HepG2 (cell line): ENCODE results near the gene PXK. TPM values are rescaled to one million over a fixed set of nuclear protein-coding genes. Genes with fewer than 3 reads are reported as not detected.

Experiments
- ATAC-seq: fragments of 200-7000 bp; cut with Tn5 transposase; 3 replicates; pipeline ENCODE4 v1.9.1; 2020; ENCODE audit warnings: mild to moderate bottlenecking, moderate library complexity
- BruUV-seq: library from RNA; stranded (reverse); fragments of 400-500 nt; replicated peaks from 2 replicates; lab custom pipeline; 2021; lab: Mats Ljungman, UMichigan
- CTCF ChIA-PET: fragments of 300-600 bp; formaldehyde crosslinking; extraction: SDS; loops from one replicate; lab custom pipeline; 2021; ENCODE audit warnings: low total read pairs, inconsistent platforms, low intra/inter-chr PET ratio; lab: Yijun Ruan, JAX
- POLR2A ChIA-PET: fragments of 350-600 bp; sonication (Branson Sonifier 250); formaldehyde crosslinking; loops from one replicate; lab custom pipeline; 2020; ENCODE audit warnings: antibody characterized with exemption, inconsistent platforms; lab: Yijun Ruan, JAX
- DNase-seq: peaks from one replicate; pipeline ENCODE4 v3.0.0-alpha.2; 2015; ENCODE audit warnings: low spot score
- FAIRE-seq: peaks from 3 replicates; lab custom pipeline; 2011; peaks lifted over from hg19 to GRCh38; lab: Jason Lieb, UNC
- H2AFZ ChIP-seq: one replicate; pipeline ENCODE4 v1.6.1; 2011; ENCODE audit warnings: low read length, inconsistent platforms
- H3K27ac ChIP-seq: fragments of 300-600 bp; 3 replicates; pipeline ENCODE4 v1.8.0; 2011; ENCODE audit warnings: mixed run types, mild to moderate bottlenecking, mixed read lengths, low read length, inconsistent platforms; ENCODE audit not compliant: insufficient read depth; ENCODE audit errors: extremely low read length
- H3K27me3 ChIP-seq, 2 experiments: fragments of 200-600 bp in 1 of 2; 2 replicates in 1 of 2; 3 replicates in 1 of 2; pipeline versions ENCODE4 v1.6.0 to v1.8.0; 2011; ENCODE audit warnings: low read length in 2 of 2, mild to moderate bottlenecking in 2 of 2, moderate library complexity in 2 of 2, inconsistent platforms in 1 of 2; ENCODE audit not compliant: insufficient read depth in 2 of 2, control insufficient read depth in 1 of 2
- H3K36me3 ChIP-seq, 2 experiments: fragments of 200-600 bp in 1 of 2; replicated peaks in 1 of 2; 2 replicates in 1 of 2; 3 replicates in 1 of 2; pipeline versions ENCODE4 v1.5.1 to v1.8.0; 2011; ENCODE audit warnings: low read length in 2 of 2, inconsistent platforms in 1 of 2; ENCODE audit not compliant: insufficient read depth in 2 of 2, control insufficient read depth in 1 of 2
- H3K4me1 ChIP-seq: 2 replicates; pipeline ENCODE4 v1.5.1; 2012; ENCODE audit warnings: low read length, inconsistent platforms; ENCODE audit not compliant: insufficient read depth
- H3K4me2 ChIP-seq: 2 replicates; pipeline ENCODE4 v1.6.0; 2011; ENCODE audit warnings: low read depth, low read length, inconsistent platforms
- H3K4me3 ChIP-seq, 3 experiments: fragments of 200-600 bp in 1 of 3; sonication (generic), shearing (Covaris generic) in 1 of 3; replicated peaks in 1 of 3; 2 replicates each; pipeline ENCODE4 v1.5.1; 2011 to 2016; ENCODE audit warnings: low read length in 3 of 3, inconsistent platforms in 2 of 3, low read depth in 2 of 3, mild to moderate bottlenecking in 2 of 3, control low read depth in 1 of 3, mixed read lengths in 1 of 3; ENCODE audit not compliant: insufficient read depth in 1 of 3
- H3K79me2 ChIP-seq: one replicate; pipeline ENCODE4 v1.6.1; 2011; ENCODE audit warnings: low read length, inconsistent platforms; ENCODE audit not compliant: insufficient read depth
- H3K9ac ChIP-seq: 2 replicates; pipeline ENCODE4 v1.6.0; 2011; ENCODE audit warnings: mild to moderate bottlenecking, low read depth, low read length, inconsistent platforms; ENCODE audit not compliant: insufficient read depth
- H3K9me3 ChIP-seq: 2 replicates; pipeline ENCODE4 v1.5.1; 2012; ENCODE audit warnings: mild to moderate bottlenecking, low read length
- H4K20me1 ChIP-seq: 2 replicates; pipeline ENCODE4 v1.6.0; 2011; ENCODE audit warnings: inconsistent platforms, mild to moderate bottlenecking, low read length, moderate library complexity; ENCODE audit not compliant: insufficient read depth
- HOMEZ ChIP-seq: IDR thresholded peaks from 2 replicates; pipeline ENCODE4 v1.6.1; 2016; ENCODE audit warnings: low read depth
- MNT ChIP-seq: fragments of 450-650 bp; IDR thresholded peaks from 2 replicates; pipeline ENCODE4 v1.6.1; 2016
- SRY ChIP-seq: sonication (generic); formaldehyde crosslinking; IDR thresholded peaks from 2 replicates; pipeline ENCODE4 v1.8.0; 2022; ENCODE audit warnings: mild to moderate bottlenecking, missing genetic modification reagents
- ZBTB1 ChIP-seq: sonication (generic); formaldehyde crosslinking; IDR thresholded peaks from 2 replicates; pipeline ENCODE4 v1.4.0; 2020; ENCODE audit warnings: missing genetic modification reagents, borderline replicate concordance
- ZNF709 ChIP-seq: sonication (generic); formaldehyde crosslinking; IDR thresholded peaks from 2 replicates; pipeline ENCODE4 v1.5.0; 2020; ENCODE audit warnings: mild to moderate bottlenecking, missing genetic modification reagents
- WGBS: methylation state at CpG from one replicate; pipeline ENCODE4 v1.1.6; 2017; ENCODE audit warnings: low lambda C conversion rate; 5-methylcytosine and 5-hydroxymethylcytosine counted together
- in situ Hi-C: cut with HindIII; loops from 2 replicates; pipeline ENCODE4 v1.10.0; 2017; ENCODE audit warnings: low pct_unique_long_range_greater_than_20kb; ENCODE audit not compliant: extremely low pct_ligation_motif_present
- intact Hi-C: fragments of 100-400 bp; cut with micrococcal nuclease; formaldehyde crosslinking; loops from one replicate; pipeline ENCODE4 v1.10.0; 2022; ENCODE audit not compliant: unreplicated experiment
- polyA plus RNA-seq, 8 experiments: library from polyadenylated mRNA; depleted of rRNA in 3 of 8; stranded (reverse) in 7 of 8; unstranded in 1 of 8; fragments of >200 nt; fragmentation: Illumina TruSeq in 4 of 8; extraction: Trizol in 4 of 8; gene quantifications; 2 replicates each; pipeline versions ENCODE4 v1.2.1 to v1.2.3, GENCODE V29; 2011 to 2016; ENCODE audit warnings: low read depth in 4 of 8, missing spikeins in 1 of 8, mixed read lengths in 1 of 8; ENCODE audit not compliant: insufficient read depth in 1 of 8
- total RNA-seq, 5 experiments: library from RNA; depleted of rRNA; stranded (reverse); fragments of >200 nt; fragmentation: Illumina TruSeq; extraction: Trizol; gene quantifications; 2 replicates each; pipeline ENCODE4 v1.2.3, GENCODE V29; 2016; ENCODE audit warnings: low read depth in 1 of 5
- TF ChIP-seq, protein P1 (sequence below): sonication (generic); formaldehyde crosslinking; IDR thresholded peaks from 2 replicates; pipeline ENCODE4 v1.4.0; 2020; ENCODE audit warnings: missing genetic modification reagents, low read depth, mild to moderate bottlenecking, borderline replicate concordance
- TF ChIP-seq, protein P2 (sequence below): sonication (generic); formaldehyde crosslinking; IDR thresholded peaks from 2 replicates; pipeline ENCODE4 v1.5.0; 2020; ENCODE audit warnings: mild to moderate bottlenecking, low read depth, missing genetic modification reagents, borderline replicate concordance
- TF ChIP-seq, protein P3 (sequence below): sonication (generic); formaldehyde crosslinking; IDR thresholded peaks from 2 replicates; pipeline ENCODE4 v1.9.0; 2022; ENCODE audit warnings: low read depth, missing genetic modification reagents
- TF ChIP-seq, protein P4 (sequence below): sonication (generic); formaldehyde crosslinking; IDR thresholded peaks from 2 replicates; pipeline ENCODE4 v1.4.0; 2020; ENCODE audit warnings: missing genetic modification reagents

Gene PXK
- total and polyA plus RNA-seq, 2 of the 13 experiments (the other 11 are each of a cell fraction or from before 2014, with no cell fraction given): 6.4 to 18.6 TPM

GRCh38 chr3:58471025-58471887, 138.6 kb downstream of the PXK start (continued):
- TF ChIP-seq, protein P1, sequence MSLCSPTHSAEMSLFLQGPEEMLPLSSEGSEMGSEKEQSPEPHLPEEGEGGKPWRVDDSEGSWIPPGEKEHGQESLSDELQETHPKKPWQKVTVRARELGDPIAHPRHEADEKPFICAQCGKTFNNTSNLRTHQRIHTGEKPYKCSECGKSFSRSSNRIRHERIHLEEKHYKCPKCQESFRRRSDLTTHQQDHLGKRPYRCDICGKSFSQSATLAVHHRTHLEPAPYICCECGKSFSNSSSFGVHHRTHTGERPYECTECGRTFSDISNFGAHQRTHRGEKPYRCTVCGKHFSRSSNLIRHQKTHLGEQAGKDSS: 0 out of 2 replicates have a peak, but pooled peaks have one; percentile 55

- 100% methylated on average over 1 of the region's 1 CpG for WGBS
These were observed 140.6 kb downstream of the PXK start for GRCh38 chr3:58473275-58473674.

More at GRCh38 chr3:58473275-58473674, 140.6 kb downstream of the PXK start:
- no TSS peak for BruUV-seq
- in situ Hi-C loops (no loop called here), intact Hi-C loops (loop anchor here (5.0 kb wide), 1 partner anchor 36 kb away; no protein-coding TSS in a partner anchor)
- Histone ChIP-seq H3K4me2 (no peak overlapping the region), H4K20me1 (no peaks in the 10 kb centered on the region), H3K27me3 (no peaks in the 10 kb centered on the region), H3K4me1 (peaks cover 72% of the 10 kb centered on the region), H3K36me3 (no peaks in the 10 kb centered on the region), H3K27ac (no peak overlapping the region), H2AFZ (no peak overlapping the region), H3K79me2 (no peaks in the 10 kb centered on the region), H3K9me3 (no peaks in the 10 kb centered on the region), H3K9ac (no peak overlapping the region), H3K4me3 (no peak overlapping the region)
- ChIA-PET POLR2A (interaction anchor here (1.4 to 1.7 kb wide), 2 partner anchors 13 to 18 kb away, joined by 3 read pairs; partner anchors contain the start of gene KCTD6), CTCF (no interaction called here)
- FAIRE-seq (no peak), ATAC-seq (no peak), DNase-seq (no peak)
- no peak for TF ChIP-seq ZNF709 (CRISPR knock-in tag)
- no peak for TF ChIP-seq ZBTB1 (CRISPR knock-in tag)
- TF ChIP-seq, protein P2, sequence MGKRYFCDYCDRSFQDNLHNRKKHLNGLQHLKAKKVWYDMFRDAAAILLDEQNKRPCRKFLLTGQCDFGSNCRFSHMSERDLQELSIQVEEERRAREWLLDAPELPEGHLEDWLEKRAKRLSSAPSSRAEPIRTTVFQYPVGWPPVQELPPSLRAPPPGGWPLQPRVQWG (CRISPR knock-in tag): no peak
- TF ChIP-seq, protein P3, sequence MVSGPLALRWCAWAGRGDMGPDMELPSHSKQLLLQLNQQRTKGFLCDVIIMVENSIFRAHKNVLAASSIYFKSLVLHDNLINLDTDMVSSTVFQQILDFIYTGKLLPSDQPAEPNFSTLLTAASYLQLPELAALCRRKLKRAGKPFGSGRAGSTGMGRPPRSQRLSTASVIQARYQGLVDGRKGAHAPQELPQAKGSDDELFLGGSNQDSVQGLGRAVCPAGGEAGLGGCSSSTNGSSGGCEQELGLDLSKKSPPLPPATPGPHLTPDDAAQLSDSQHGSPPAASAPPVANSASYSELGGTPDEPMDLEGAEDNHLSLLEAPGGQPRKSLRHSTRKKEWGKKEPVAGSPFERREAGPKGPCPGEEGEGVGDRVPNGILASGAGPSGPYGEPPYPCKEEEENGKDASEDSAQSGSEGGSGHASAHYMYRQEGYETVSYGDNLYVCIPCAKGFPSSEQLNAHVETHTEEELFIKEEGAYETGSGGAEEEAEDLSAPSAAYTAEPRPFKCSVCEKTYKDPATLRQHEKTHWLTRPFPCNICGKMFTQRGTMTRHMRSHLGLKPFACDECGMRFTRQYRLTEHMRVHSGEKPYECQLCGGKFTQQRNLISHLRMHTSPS (CRISPR knock-in tag): no peak
- TF ChIP-seq HOMEZ (CRISPR knock-in tag): no peak
- no peak for TF ChIP-seq MNT
- TF ChIP-seq, protein P4, sequence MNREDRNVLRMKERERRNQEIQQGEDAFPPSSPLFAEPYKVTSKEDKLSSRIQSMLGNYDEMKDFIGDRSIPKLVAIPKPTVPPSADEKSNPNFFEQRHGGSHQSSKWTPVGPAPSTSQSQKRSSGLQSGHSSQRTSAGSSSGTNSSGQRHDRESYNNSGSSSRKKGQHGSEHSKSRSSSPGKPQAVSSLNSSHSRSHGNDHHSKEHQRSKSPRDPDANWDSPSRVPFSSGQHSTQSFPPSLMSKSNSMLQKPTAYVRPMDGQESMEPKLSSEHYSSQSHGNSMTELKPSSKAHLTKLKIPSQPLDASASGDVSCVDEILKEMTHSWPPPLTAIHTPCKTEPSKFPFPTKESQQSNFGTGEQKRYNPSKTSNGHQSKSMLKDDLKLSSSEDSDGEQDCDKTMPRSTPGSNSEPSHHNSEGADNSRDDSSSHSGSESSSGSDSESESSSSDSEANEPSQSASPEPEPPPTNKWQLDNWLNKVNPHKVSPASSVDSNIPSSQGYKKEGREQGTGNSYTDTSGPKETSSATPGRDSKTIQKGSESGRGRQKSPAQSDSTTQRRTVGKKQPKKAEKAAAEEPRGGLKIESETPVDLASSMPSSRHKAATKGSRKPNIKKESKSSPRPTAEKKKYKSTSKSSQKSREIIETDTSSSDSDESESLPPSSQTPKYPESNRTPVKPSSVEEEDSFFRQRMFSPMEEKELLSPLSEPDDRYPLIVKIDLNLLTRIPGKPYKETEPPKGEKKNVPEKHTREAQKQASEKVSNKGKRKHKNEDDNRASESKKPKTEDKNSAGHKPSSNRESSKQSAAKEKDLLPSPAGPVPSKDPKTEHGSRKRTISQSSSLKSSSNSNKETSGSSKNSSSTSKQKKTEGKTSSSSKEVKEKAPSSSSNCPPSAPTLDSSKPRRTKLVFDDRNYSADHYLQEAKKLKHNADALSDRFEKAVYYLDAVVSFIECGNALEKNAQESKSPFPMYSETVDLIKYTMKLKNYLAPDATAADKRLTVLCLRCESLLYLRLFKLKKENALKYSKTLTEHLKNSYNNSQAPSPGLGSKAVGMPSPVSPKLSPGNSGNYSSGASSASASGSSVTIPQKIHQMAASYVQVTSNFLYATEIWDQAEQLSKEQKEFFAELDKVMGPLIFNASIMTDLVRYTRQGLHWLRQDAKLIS: no peak
- TF ChIP-seq SRY (CRISPR knock-in tag): no peak
